ENCODE results near the gene KSR1. TPM values are rescaled to one million over a fixed set of nuclear protein-coding genes. Genes with fewer than 3 reads are reported as not detected.

KSR1 gene
- total RNA-seq, 1 experiment from 2014 or later: 21.7 TPM

DNA sequence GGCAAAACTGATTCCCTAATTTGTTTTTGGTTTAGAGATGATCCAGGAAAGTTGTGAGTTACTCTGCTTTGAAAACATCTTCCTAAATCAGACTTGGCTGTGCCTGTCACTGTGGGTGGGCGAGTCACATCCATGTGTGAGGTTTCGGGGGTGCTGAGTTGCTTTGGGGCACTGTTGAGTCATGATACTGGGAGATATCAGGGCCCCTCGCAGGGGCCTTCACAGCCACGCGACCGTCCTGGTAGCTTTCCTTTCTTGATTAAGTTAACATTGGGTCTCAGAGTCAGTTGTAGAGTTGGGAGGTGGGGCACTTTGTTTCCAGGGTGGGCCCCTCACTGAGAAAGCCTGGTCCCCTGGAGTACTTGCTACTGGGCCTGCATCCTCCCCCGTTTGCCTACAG is 116.4 kb downstream of the KSR1 start:
- DNase-seq (ENCODE audit: low read depth, low spot score) (no peak), ATAC-seq (no peak)
- Histone ChIP-seq H3K27me3 (ENCODE audit: control insufficient read depth, insufficient read depth, low read length) (no peaks in the 10 kb centered on the region), H3K4me3 (ENCODE audit: low read depth in 2 of 2, low read length in 2 of 2) (no peak overlapping the region), H3K4me1 (ENCODE audit: control insufficient read depth, insufficient read depth, low read length) (peaks cover 11% of the 10 kb centered on the region), H3K36me3 (ENCODE audit: control insufficient read depth, insufficient read depth, low read length) (no peaks in the 10 kb centered on the region), H3K27ac (ENCODE audit: low read length) (no peak overlapping the region), H3K9me3 (ENCODE audit: control insufficient read depth, insufficient read depth, low read depth, low read length) (no peaks in the 10 kb centered on the region)
- BruUV-seq (replicated peaks): no TSS peak
- TF ChIP-seq TCF7L2 (IDR thresholded peaks at IDR 0.05; ENCODE audit: low read depth, low read length): no peak
- no peak for TF ChIP-seq POLR2AphosphoS5 (IDR thresholded peaks at IDR 0.05; ENCODE audit: low read depth, low read length)
- intact Hi-C loops (cut with micrococcal nuclease; ENCODE audit: unreplicated experiment) (no loop called here), in situ Hi-C loops (cut with HindIII; ENCODE audit: low pct_unique_long_range_greater_than_20kb, low sequenced_read_pairs) (no loop called here)
- CTCF ChIA-PET: no interaction called here
- POLR2A ChIA-PET: no interaction called here

DNA sequence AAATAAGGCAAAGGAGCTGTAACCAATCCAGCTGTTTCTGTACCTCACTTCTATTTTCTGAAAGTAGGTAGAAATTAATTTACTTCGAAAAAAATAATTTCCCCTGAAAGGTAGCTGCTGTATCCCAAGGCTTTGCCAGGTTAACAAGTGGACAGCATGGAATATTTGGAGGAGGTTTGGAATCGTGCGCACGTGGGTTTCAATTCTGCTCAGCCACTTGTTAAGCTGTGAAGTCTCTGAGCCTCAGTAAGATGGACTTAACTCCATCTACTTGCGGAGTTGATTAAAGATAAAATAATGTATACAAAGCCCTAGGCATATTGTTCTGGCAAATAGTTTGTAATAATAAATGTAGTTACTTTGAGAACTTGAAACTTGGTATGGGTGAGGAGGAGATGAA is 117.3 kb downstream of the KSR1 start:
- no TSS peak for BruUV-seq (replicated peaks)
- in situ Hi-C loops (cut with HindIII; ENCODE audit: low pct_unique_long_range_greater_than_20kb, low sequenced_read_pairs): no loop called here
- Histone ChIP-seq H3K9me3 (ENCODE audit: control insufficient read depth, insufficient read depth, low read depth, low read length) (no peaks in the 10 kb centered on the region), H3K36me3 (ENCODE audit: control insufficient read depth, insufficient read depth, low read length) (no peaks in the 10 kb centered on the region), H3K27me3 (ENCODE audit: control insufficient read depth, insufficient read depth, low read length) (no peaks in the 10 kb centered on the region), H3K4me1 (ENCODE audit: control insufficient read depth, insufficient read depth, low read length) (peaks cover 20% of the 10 kb centered on the region), H3K4me3 (ENCODE audit: low read depth in 2 of 2, low read length in 2 of 2) (no peak overlapping the region), H3K27ac (ENCODE audit: low read length) (no peak overlapping the region)
- CTCF ChIA-PET: no interaction called here
- intact Hi-C loops (cut with micrococcal nuclease; ENCODE audit: unreplicated experiment): no loop called here
- DNase-seq (ENCODE audit: low read depth, low spot score) (no peak), ATAC-seq (no peak)
- POLR2A ChIA-PET: no interaction called here
- TF ChIP-seq SIN3A (IDR thresholded peaks at IDR 0.05; ENCODE audit: borderline replicate concordance, insufficient read depth, low read depth, low read length) (no peak), POLR2AphosphoS5 (IDR thresholded peaks at IDR 0.05; ENCODE audit: low read depth, low read length) (no peak), TCF7L2 (IDR thresholded peaks at IDR 0.05; ENCODE audit: low read depth, low read length) (no peak)
- TF ChIP-seq, protein P1, sequence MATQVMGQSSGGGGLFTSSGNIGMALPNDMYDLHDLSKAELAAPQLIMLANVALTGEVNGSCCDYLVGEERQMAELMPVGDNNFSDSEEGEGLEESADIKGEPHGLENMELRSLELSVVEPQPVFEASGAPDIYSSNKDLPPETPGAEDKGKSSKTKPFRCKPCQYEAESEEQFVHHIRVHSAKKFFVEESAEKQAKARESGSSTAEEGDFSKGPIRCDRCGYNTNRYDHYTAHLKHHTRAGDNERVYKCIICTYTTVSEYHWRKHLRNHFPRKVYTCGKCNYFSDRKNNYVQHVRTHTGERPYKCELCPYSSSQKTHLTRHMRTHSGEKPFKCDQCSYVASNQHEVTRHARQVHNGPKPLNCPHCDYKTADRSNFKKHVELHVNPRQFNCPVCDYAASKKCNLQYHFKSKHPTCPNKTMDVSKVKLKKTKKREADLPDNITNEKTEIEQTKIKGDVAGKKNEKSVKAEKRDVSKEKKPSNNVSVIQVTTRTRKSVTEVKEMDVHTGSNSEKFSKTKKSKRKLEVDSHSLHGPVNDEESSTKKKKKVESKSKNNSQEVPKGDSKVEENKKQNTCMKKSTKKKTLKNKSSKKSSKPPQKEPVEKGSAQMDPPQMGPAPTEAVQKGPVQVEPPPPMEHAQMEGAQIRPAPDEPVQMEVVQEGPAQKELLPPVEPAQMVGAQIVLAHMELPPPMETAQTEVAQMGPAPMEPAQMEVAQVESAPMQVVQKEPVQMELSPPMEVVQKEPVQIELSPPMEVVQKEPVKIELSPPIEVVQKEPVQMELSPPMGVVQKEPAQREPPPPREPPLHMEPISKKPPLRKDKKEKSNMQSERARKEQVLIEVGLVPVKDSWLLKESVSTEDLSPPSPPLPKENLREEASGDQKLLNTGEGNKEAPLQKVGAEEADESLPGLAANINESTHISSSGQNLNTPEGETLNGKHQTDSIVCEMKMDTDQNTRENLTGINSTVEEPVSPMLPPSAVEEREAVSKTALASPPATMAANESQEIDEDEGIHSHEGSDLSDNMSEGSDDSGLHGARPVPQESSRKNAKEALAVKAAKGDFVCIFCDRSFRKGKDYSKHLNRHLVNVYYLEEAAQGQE (IDR thresholded peaks at IDR 0.05; ENCODE audit: insufficient read depth in 1 of 2, low read depth in 2 of 2, low read length in 1 of 2): no peak

DNA sequence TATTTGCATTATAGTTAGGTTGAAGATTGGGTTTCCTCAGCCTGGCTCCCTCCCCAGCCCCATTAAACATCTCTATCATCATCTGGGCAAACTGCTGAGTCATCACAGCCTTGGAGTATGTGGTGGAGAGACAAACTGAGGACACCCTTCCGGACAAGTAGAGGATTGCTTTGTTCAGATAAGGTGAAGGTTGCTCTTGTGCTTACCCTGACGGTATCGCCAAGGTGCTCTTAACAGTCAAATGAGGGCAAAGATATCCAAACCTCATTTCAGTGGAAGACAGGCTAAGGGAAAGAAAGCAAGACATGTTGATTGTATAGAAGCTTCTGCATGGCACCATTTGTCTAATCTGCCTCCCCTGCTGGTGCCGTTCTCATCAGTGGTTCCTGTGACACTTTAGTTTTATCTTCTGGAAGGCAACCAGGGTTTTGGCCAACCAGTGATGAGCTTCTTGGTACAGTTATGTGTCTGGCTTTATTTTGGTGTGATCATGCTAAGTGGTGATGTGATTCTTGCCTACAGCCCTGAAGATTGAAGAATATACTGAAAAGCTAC is 117.8 kb downstream of the KSR1 start:
- BruUV-seq (replicated peaks): no TSS peak
- TF ChIP-seq POLR2AphosphoS5 (IDR thresholded peaks at IDR 0.05; ENCODE audit: low read depth, low read length) (no peak), TCF7L2 (IDR thresholded peaks at IDR 0.05; ENCODE audit: low read depth, low read length) (no peak), SIN3A (IDR thresholded peaks at IDR 0.05; ENCODE audit: borderline replicate concordance, insufficient read depth, low read depth, low read length) (no peak)
- TF ChIP-seq, protein P1 (IDR thresholded peaks at IDR 0.05; ENCODE audit: insufficient read depth in 1 of 2, low read depth in 2 of 2, low read length in 1 of 2): no peak
- TF ChIP-seq, protein P2, sequence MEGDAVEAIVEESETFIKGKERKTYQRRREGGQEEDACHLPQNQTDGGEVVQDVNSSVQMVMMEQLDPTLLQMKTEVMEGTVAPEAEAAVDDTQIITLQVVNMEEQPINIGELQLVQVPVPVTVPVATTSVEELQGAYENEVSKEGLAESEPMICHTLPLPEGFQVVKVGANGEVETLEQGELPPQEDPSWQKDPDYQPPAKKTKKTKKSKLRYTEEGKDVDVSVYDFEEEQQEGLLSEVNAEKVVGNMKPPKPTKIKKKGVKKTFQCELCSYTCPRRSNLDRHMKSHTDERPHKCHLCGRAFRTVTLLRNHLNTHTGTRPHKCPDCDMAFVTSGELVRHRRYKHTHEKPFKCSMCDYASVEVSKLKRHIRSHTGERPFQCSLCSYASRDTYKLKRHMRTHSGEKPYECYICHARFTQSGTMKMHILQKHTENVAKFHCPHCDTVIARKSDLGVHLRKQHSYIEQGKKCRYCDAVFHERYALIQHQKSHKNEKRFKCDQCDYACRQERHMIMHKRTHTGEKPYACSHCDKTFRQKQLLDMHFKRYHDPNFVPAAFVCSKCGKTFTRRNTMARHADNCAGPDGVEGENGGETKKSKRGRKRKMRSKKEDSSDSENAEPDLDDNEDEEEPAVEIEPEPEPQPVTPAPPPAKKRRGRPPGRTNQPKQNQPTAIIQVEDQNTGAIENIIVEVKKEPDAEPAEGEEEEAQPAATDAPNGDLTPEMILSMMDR (IDR thresholded peaks at IDR 0.05): no peak
- intact Hi-C loops (cut with micrococcal nuclease; ENCODE audit: unreplicated experiment): no loop called here
- in situ Hi-C loops (cut with HindIII; ENCODE audit: low pct_unique_long_range_greater_than_20kb, low sequenced_read_pairs): no loop called here
- H3K4me3 ChIP-seq (ENCODE audit: low read depth in 2 of 2, low read length in 2 of 2): no peak overlapping the region
- no peak for DNase-seq (ENCODE audit: low read depth, low spot score)
- H3K36me3 ChIP-seq (ENCODE audit: control insufficient read depth, insufficient read depth, low read length): no peaks in the 10 kb centered on the region
- CTCF ChIA-PET: no interaction called here
- H3K27me3 ChIP-seq (ENCODE audit: control insufficient read depth, insufficient read depth, low read length): no peaks in the 10 kb centered on the region
- peaks cover 23% of the 10 kb centered on the region for H3K4me1 ChIP-seq (ENCODE audit: control insufficient read depth, insufficient read depth, low read length)
- H3K27ac ChIP-seq (ENCODE audit: low read length): no peak overlapping the region
- POLR2A ChIA-PET: no interaction called here
- ATAC-seq: no peak
- H3K9me3 ChIP-seq (ENCODE audit: control insufficient read depth, insufficient read depth, low read depth, low read length): no peaks in the 10 kb centered on the region

All from Panc1 (cell line).